Tibial nerve (tissue), 4 donors: ENCODE measurements around the gene SENP7. TPM values are rescaled to one million over a fixed set of nuclear protein-coding genes. Genes with fewer than 3 reads are reported as not detected.

Source experiments
- DNase-seq, 2 donors: peaks; one replicate each; pipeline ENCODE4 v3.0.0-alpha.2; 2019; ENCODE audit warnings: low spot score in 2 of 2
- H3K27ac ChIP-seq, 4 donors: fragments of 200-600 bp; sonication (generic) in 3 of 4; one replicate each; pipeline ENCODE4 v1.5.1; 2017 to 2019; ENCODE audit warnings: mild to moderate bottlenecking in 1 of 4
- H3K27me3 ChIP-seq, 2 donors: fragments of 200-600 bp; sonication (generic) in 1 of 2; one replicate each; pipeline versions ENCODE4 v1.5.1 to v1.6.0; 2017 to 2019
- H3K36me3 ChIP-seq, 3 donors: fragments of 200-600 bp; sonication (generic); one replicate each; pipeline ENCODE4 v1.5.1; 2018 to 2019
- H3K4me1 ChIP-seq, 4 donors: fragments of 200-600 bp; sonication (generic) in 3 of 4; one replicate each; pipeline ENCODE4 v1.5.1; 2017 to 2019
- H3K4me3 ChIP-seq, 4 donors: fragments of 200-600 bp; sonication (generic) in 3 of 4; one replicate each; pipeline ENCODE4 v1.5.1; 2017 to 2019; ENCODE audit warnings: mild to moderate bottlenecking in 1 of 4, moderate library complexity in 1 of 4
- H3K9me3 ChIP-seq, 4 donors: fragments of 200-600 bp; sonication (generic) in 3 of 4; one replicate each; pipeline ENCODE4 v1.5.1; 2017 to 2019
- CTCF ChIP-seq, 5 experiments: fragments of 200-600 bp in 3 of 5; fragments of 450-650 bp in 2 of 5; sonication (generic) in 3 of 5; IDR thresholded peaks; one replicate each; pipeline ENCODE4 v1.5.1; 2016 to 2019; ENCODE audit warnings: antibody characterized with exemption in 5 of 5, mild to moderate bottlenecking in 3 of 5, moderate library complexity in 2 of 5
- EP300 ChIP-seq, 2 donors: sonication (generic); formaldehyde crosslinking; IDR thresholded peaks; one replicate each; pipeline ENCODE4 v1.6.1; 2017; ENCODE audit warnings: antibody characterized with exemption in 2 of 2, mild to moderate bottlenecking in 1 of 2
- POLR2A ChIP-seq, 2 donors: fragments of 450-650 bp; IDR thresholded peaks; one replicate each; pipeline ENCODE4 v1.6.1; 2017; ENCODE audit warnings: antibody characterized with exemption in 2 of 2, mild to moderate bottlenecking in 2 of 2, moderate library complexity in 2 of 2
- WGBS, 2 donors: methylation state at CpG; one replicate each; pipeline ENCODE4 v1.1.5; 2018; 5-methylcytosine and 5-hydroxymethylcytosine counted together
- total RNA-seq, 4 donors: library from RNA; depleted of rRNA; stranded (reverse); fragments of >200 nt; gene quantifications; one replicate each; pipeline ENCODE4 v1.1.0, GENCODE V29; 2016

The SENP7 gene
- total RNA-seq, 4 donors from 2014 or later, result 26.1 to 40.0 (median 36.9) TPM

GRCh38 chr3:101530686-101531047 lies 17.7 kb upstream of the SENP7 start:
- H3K27me3 ChIP-seq, result no peaks in the 10 kb centered on the region
- H3K27ac ChIP-seq, result no peak overlapping the region
- H3K9me3 ChIP-seq, result peaks cover 0 to 2% (median 0%) of the 10 kb centered on the region in 4 donors
- DNase-seq, result no peak
- no peak for TF ChIP-seq POLR2A (IDR thresholded peaks at IDR 0.05)
- no peak for TF ChIP-seq CTCF (IDR thresholded peaks at IDR 0.05)
- TF ChIP-seq EP300 (IDR thresholded peaks at IDR 0.05), result no peak
- H3K4me3 ChIP-seq, result no peak overlapping the region
- H3K4me1 ChIP-seq, result no peaks in the 10 kb centered on the region
- WGBS, 2 donors, result 55 to 64% methylated on average over 2 of the region's 2 CpGs
- no peaks in the 10 kb centered on the region for H3K36me3 ChIP-seq

- no peak for DNase-seq
- WGBS, 2 donors, result 74 to 84% methylated on average over 4 of the region's 4 CpGs
- TF ChIP-seq CTCF (IDR thresholded peaks at IDR 0.05) (no peak), EP300 (IDR thresholded peaks at IDR 0.05) (no peak), POLR2A (IDR thresholded peaks at IDR 0.05) (no peak)
- Histone ChIP-seq H3K4me1 (no peaks in the 10 kb centered on the region), H3K4me3 (no peak overlapping the region), H3K9me3 (peaks cover 0 to 8% (median 0%) of the 10 kb centered on the region in 4 donors), H3K27me3 (no peaks in the 10 kb centered on the region), H3K36me3 (no peaks in the 10 kb centered on the region), H3K27ac (no peak overlapping the region)
Measured at GRCh38 chr3:101529816-101530685, 17.0 kb upstream of the SENP7 start.

GRCh38 chr3:101527906-101528305 lies 14.9 kb upstream of the SENP7 start:
- no peak overlapping the region for H3K27ac ChIP-seq
- H3K4me1 ChIP-seq, result no peaks in the 10 kb centered on the region
- no peaks in the 10 kb centered on the region for H3K36me3 ChIP-seq
- peaks cover 0 to 13% (median 0%) of the 10 kb centered on the region in 4 donors for H3K9me3 ChIP-seq
- H3K4me3 ChIP-seq, result no peak overlapping the region
- WGBS, 2 donors, result 17 to 33% methylated on average over 1 of the region's 1 CpG
- no peak for DNase-seq
- no peaks in the 10 kb centered on the region for H3K27me3 ChIP-seq
- TF ChIP-seq CTCF (IDR thresholded peaks at IDR 0.05) (no peak), POLR2A (IDR thresholded peaks at IDR 0.05) (no peak)

GRCh38 chr3:101527441-101527840 lies 14.4 kb upstream of the SENP7 start:
- Histone ChIP-seq H3K36me3 (no peaks in the 10 kb centered on the region), H3K9me3 (peaks cover 0 to 13% (median 0%) of the 10 kb centered on the region in 4 donors), H3K27me3 (no peaks in the 10 kb centered on the region), H3K27ac (no peak overlapping the region), H3K4me3 (no peak overlapping the region), H3K4me1 (no peaks in the 10 kb centered on the region)
- TF ChIP-seq CTCF (IDR thresholded peaks at IDR 0.05), result no peak
- no peak for TF ChIP-seq EP300 (IDR thresholded peaks at IDR 0.05)
- no peak for TF ChIP-seq POLR2A (IDR thresholded peaks at IDR 0.05)
- DNase-seq, result no peak
- WGBS, 2 donors, result 87% methylated on average over 4 of the region's 4 CpGs

- Histone ChIP-seq H3K4me3 (no peak overlapping the region), H3K4me1 (no peaks in the 10 kb centered on the region), H3K9me3 (peaks cover 0 to 13% (median 0%) of the 10 kb centered on the region in 4 donors), H3K27ac (no peak overlapping the region), H3K27me3 (peaks cover 0 to 17% of the 10 kb centered on the region in 2 donors), H3K36me3 (no peaks in the 10 kb centered on the region)
- TF ChIP-seq EP300 (IDR thresholded peaks at IDR 0.05), result no peak
- DNase-seq, result no peak
- 75 to 79% methylated on average over 4 of the region's 4 CpGs for WGBS, 2 donors
Measured at GRCh38 chr3:101521211-101521701, 8.2 kb upstream of the SENP7 start.
